ENCODE measurements around the gene COPS2. TPM values are rescaled to one million over a fixed set of nuclear protein-coding genes. Genes with fewer than 3 reads are reported as not detected.

The COPS2 gene
- total RNA-seq, 1 experiment from 2014 or later, result 68.6 TPM

GRCh38 chr15:49174902-49175301 is 19.5 kb upstream of the COPS2 start:
- Mint-ChIP-seq H3K4me3 (no peak overlapping the region), H3K36me3 (peaks cover 17% of the 10 kb centered on the region), H3K27ac (no peak overlapping the region), H3K9me3 (peaks cover 18% of the 10 kb centered on the region), H3K27me3 (ENCODE audit: low read depth) (no peaks in the 10 kb centered on the region), H3K4me1 (peaks cover 7% of the 10 kb centered on the region)
- no peak for DNase-seq (ENCODE audit: low spot score)
- no peak for ATAC-seq
- CTCF ChIA-PET, result interaction anchor here (1.9 kb wide), 1 partner anchor 50 kb away, joined by 4 read pairs; no protein-coding TSS in a partner anchor
- POLR2A ChIA-PET, result no interaction called here
- TF ChIP-seq FOXP1 (CRISPR knock-in tag; IDR thresholded peaks at IDR 0.05; ENCODE audit: borderline replicate concordance), result no peak
- TF ChIP-seq ZNF512 (CRISPR knock-in tag; IDR thresholded peaks at IDR 0.05; ENCODE audit: borderline replicate concordance), result no peak
- TF ChIP-seq ZNF423 (CRISPR knock-in tag; IDR thresholded peaks at IDR 0.05), result no peak
- no peak for TF ChIP-seq TP53 (CRISPR knock-in tag; IDR thresholded peaks at IDR 0.05)
- TF ChIP-seq PREB (CRISPR knock-in tag; IDR thresholded peaks at IDR 0.05; ENCODE audit: borderline replicate concordance), result no peak
- no peak for TF ChIP-seq ETV6 (CRISPR knock-in tag; IDR thresholded peaks at IDR 0.05)
- TF ChIP-seq AR (CRISPR knock-in tag; IDR thresholded peaks at IDR 0.05), result no peak
- TF ChIP-seq MYBL2 (CRISPR knock-in tag; IDR thresholded peaks at IDR 0.05), result no peak
- no peak for TF ChIP-seq TEAD1 (CRISPR knock-in tag; IDR thresholded peaks at IDR 0.05)
- TF ChIP-seq ATF3 (CRISPR knock-in tag; conservative IDR thresholded peaks at IDR 0.05), result no peak
- TF ChIP-seq STAT6 (CRISPR knock-in tag; conservative IDR thresholded peaks at IDR 0.05; ENCODE audit: low read depth), result no peak
- no peak for TF ChIP-seq ATF6 (CRISPR knock-in tag; IDR thresholded peaks at IDR 0.05)
- no peak for TF ChIP-seq SP1 (CRISPR knock-in tag; conservative IDR thresholded peaks at IDR 0.05)
- TF ChIP-seq GTF2I (CRISPR knock-in tag; conservative IDR thresholded peaks at IDR 0.05), result no peak
- no peak for TF ChIP-seq ZNF281 (CRISPR knock-in tag; IDR thresholded peaks at IDR 0.05)
- no peak for TF ChIP-seq AFF4 (CRISPR knock-in tag; IDR thresholded peaks at IDR 0.05; ENCODE audit: borderline replicate concordance)
- TF ChIP-seq CTCF (IDR thresholded peaks at IDR 0.05), result no peak
